Right lobe of liver (tissue), 6 donors: ENCODE data around the gene BOC. TPM values are rescaled to one million over a fixed set of nuclear protein-coding genes. Genes with fewer than 3 reads are reported as not detected.

ENCODE experiments used
- ATAC-seq, 4 donors: fragments of 200-7000 bp; cut with Tn5 transposase; one replicate each; pipeline ENCODE4 v1.9.1; 2020; ENCODE audit warnings: mild to moderate bottlenecking in 4 of 4, moderate library complexity in 4 of 4
- DNase-seq, 3 donors: peaks; one replicate each; pipeline ENCODE4 v3.0.0-alpha.2; 2020
- H3K27ac ChIP-seq, 3 donors: fragments of 200-600 bp; one replicate each; pipeline ENCODE4 v1.8.0; 2022
- H3K27me3 ChIP-seq, 2 donors: fragments of 200-600 bp; one replicate each; pipeline ENCODE4 v1.8.0; 2022
- H3K36me3 ChIP-seq, 4 donors: fragments of 200-600 bp; sonication (generic) in 1 of 4; one replicate each; pipeline versions ENCODE4 v1.5.1 to v1.8.0; 2017 to 2022; ENCODE audit warnings: control low read depth in 1 of 4
- H3K4me1 ChIP-seq, 4 donors: fragments of 200-600 bp; sonication (generic) in 1 of 4; one replicate each; pipeline versions ENCODE4 v1.5.1 to v1.8.0; 2017 to 2022; ENCODE audit warnings: control low read depth in 1 of 4
- H3K4me3 ChIP-seq, 3 donors: fragments of 200-600 bp; one replicate each; pipeline ENCODE4 v1.8.0; 2022
- H3K9me3 ChIP-seq, 4 donors: fragments of 200-600 bp; sonication (generic) in 1 of 4; one replicate each; pipeline versions ENCODE4 v1.5.1 to v1.8.0; 2017 to 2022; ENCODE audit warnings: control low read depth in 1 of 4
- CTCF ChIP-seq, 4 donors: fragments of 200-600 bp in 3 of 4; fragments of 450-650 bp in 1 of 4; IDR thresholded peaks; one replicate each; pipeline versions ENCODE4 v1.5.1 to v1.8.0; 2016 to 2022; ENCODE audit warnings: antibody characterized with exemption in 4 of 4, mild to moderate bottlenecking in 2 of 4
- POLR2A ChIP-seq: fragments of 450-650 bp; IDR thresholded peaks from one replicate; pipeline ENCODE4 v1.6.1; 2017; ENCODE audit warnings: antibody characterized with exemption, mild to moderate bottlenecking
- WGBS: methylation state at CpG from one replicate; pipeline ENCODE4 v1.1.6; 2018; ENCODE audit warnings: low coverage, low lambda C conversion rate; ENCODE audit not compliant: insufficient coverage; ENCODE audit errors: missing lambda C conversion rate; 5-methylcytosine and 5-hydroxymethylcytosine counted together
- intact Hi-C, 2 donors: fragments of 100-400 bp; cut with DNase I; formaldehyde crosslinking; loops; one replicate each; pipeline versions ENCODE4 v1.11.2 to v1.14.1; 2022
- total RNA-seq, 6 experiments: library from RNA; depleted of rRNA in 2 of 6; stranded (reverse); fragments of >200 nt in 2 of 6; fragmentation: NEBNext Ultra II Directional in 3 of 6; extraction: Animal tissue kit (Norgen Biotek cat#: 25700) in 3 of 6; gene quantifications; one replicate each; pipeline versions ENCODE4 v1.1.0 to v1.2.4, GENCODE V29; 2016 to 2023
- donor health status: DM: no; HTN: yes; CAD: no.
- donor health status: DM: no; HTN: no; CAD: no.
- donor health status: DM: no; HTN: no; CAD: no.
- donor health status: DM: no; HTN: yes; CAD: no.
- donor health status: DM: no; HTN: yes; CAD: no.

The BOC gene
- total RNA-seq, 6 experiments from 2014 or later: 0.22 to 0.86 (median 0.49) TPM

GRCh38 chr3:113200946-113201345, 10.4 kb upstream of the BOC start:
- WGBS: 44% methylated on average over 1 of the region's 1 CpG
- ATAC-seq: no peak

GRCh38 chr3:113204371-113204770, 7.0 kb upstream of the BOC start:
- DNase-seq: no peak
- ATAC-seq: no peak
- Histone ChIP-seq H3K27me3 (no peaks in the 10 kb centered on the region), H3K9me3 (no peaks in the 10 kb centered on the region), H3K4me3 (no peak overlapping the region), H3K27ac (no peak overlapping the region), H3K36me3 (no peaks in the 10 kb centered on the region), H3K4me1 (no peaks in the 10 kb centered on the region)
- TF ChIP-seq CTCF (IDR thresholded peaks at IDR 0.05): no peak
- TF ChIP-seq POLR2A: no peak
- intact Hi-C loops: no loop called here
- WGBS: 58% methylated on average over 6 of the region's 6 CpGs

More at GRCh38 chr3:113200946-113201345, 10.4 kb upstream of the BOC start:
- Histone ChIP-seq H3K27me3 (no peaks in the 10 kb centered on the region), H3K36me3 (no peaks in the 10 kb centered on the region), H3K9me3 (no peaks in the 10 kb centered on the region), H3K27ac (no peak overlapping the region), H3K4me1 (no peaks in the 10 kb centered on the region), H3K4me3 (no peak overlapping the region)
- DNase-seq: no peak
- intact Hi-C loops: no loop called here
- TF ChIP-seq CTCF (IDR thresholded peaks at IDR 0.05) (no peak), POLR2A (no peak)

GRCh38 chr3:113205481-113205880, 5.9 kb upstream of the BOC start:
- intact Hi-C loops: no loop called here
- Histone ChIP-seq H3K9me3 (no peaks in the 10 kb centered on the region), H3K27ac (no peak overlapping the region), H3K4me1 (no peaks in the 10 kb centered on the region), H3K36me3 (no peaks in the 10 kb centered on the region), H3K4me3 (no peak overlapping the region), H3K27me3 (no peaks in the 10 kb centered on the region)
- WGBS: 63% methylated on average over 1 of the region's 2 CpGs
- no peak for DNase-seq
- no peak for ATAC-seq
- no peak for TF ChIP-seq CTCF (IDR thresholded peaks at IDR 0.05)
- TF ChIP-seq POLR2A: no peak

- H3K4me3 ChIP-seq: peak overlapping the region; percentile 25 to 46 (median 43)
- H3K27ac ChIP-seq: no peak overlapping the region
- intact Hi-C loops: no loop called here
- H3K4me1 ChIP-seq: peaks cover 0 to 5% (median 0%) of the 10 kb centered on the region in 4 donors
- TF ChIP-seq POLR2A: no peak
- TF ChIP-seq CTCF (IDR thresholded peaks at IDR 0.05): no peak
- ATAC-seq: no peak
- WGBS: 9% methylated on average over 18 of the region's 22 CpGs
- no peaks in the 10 kb centered on the region for H3K9me3 ChIP-seq
- H3K27me3 ChIP-seq: no peaks in the 10 kb centered on the region
- no peak for DNase-seq
- H3K36me3 ChIP-seq: no peaks in the 10 kb centered on the region
Observed at GRCh38 chr3:113210604-113211329, 590 bp upstream of the BOC start.
